A673 (cell line): ENCODE measurements around the gene RNF223.

Experiments
- EZH2 ChIP-seq: fragments of 200-600 bp; sonication (generic); IDR thresholded peaks from 2 replicates; pipeline ENCODE4 v1.6.1; 2017; ENCODE audit warnings: borderline replicate concordance, low read depth, mild to moderate bottlenecking, mixed read lengths, antibody characterized with exemption, low read length; ENCODE audit not compliant: poor library complexity, severe bottlenecking
- TF ChIP-seq, protein P1 (sequence below): fragments of 300-800, 200-600 bp; sonication (generic); conservative IDR thresholded peaks from 2 replicates; pipeline ENCODE4 v1.5.1; 2017; ENCODE audit warnings: low read depth, mild to moderate bottlenecking, antibody characterized with exemption, low read length, moderate library complexity, mixed read lengths

DNA sequence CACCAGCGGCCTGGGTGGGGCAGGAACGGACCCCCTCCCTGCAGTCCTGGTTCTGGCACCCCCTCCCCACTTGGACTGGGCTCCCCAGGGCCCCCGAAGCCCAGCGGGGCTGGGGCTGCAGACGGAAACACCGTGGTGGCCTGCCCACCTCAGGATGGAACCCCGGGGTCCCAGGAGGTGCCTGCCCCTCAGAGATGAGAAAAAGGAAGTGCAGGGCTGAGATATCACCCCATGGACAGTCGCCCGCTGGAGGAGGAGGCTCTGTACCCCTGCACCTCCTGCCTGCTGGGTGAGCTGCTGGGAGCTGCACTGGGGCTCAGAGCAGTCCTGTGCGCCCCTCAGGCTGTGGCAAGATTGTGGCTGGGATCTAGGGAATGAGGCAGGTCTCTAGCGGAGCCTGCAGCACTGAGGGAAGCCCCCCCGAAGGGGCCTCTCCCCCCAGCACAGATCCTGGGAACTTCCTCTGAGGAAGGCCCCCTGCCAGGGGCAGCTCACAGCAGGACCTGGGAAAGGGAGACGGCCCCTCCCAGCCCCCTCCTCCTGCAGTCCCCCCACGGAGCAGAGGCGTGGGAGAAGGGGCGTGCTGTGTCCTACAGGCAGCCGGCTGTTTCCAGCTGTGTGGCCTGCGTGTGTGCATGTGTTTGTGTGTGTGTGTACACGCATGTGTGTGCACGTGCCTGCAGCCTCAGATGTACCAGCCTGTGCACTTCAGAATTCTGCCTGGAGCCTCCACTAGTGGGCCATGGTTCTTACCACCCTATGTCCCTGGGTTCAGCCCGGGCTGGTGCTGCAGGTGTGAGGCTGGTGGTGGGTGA, 47.3 kb downstream of the RNF223 start:
- TF ChIP-seq, protein P1, sequence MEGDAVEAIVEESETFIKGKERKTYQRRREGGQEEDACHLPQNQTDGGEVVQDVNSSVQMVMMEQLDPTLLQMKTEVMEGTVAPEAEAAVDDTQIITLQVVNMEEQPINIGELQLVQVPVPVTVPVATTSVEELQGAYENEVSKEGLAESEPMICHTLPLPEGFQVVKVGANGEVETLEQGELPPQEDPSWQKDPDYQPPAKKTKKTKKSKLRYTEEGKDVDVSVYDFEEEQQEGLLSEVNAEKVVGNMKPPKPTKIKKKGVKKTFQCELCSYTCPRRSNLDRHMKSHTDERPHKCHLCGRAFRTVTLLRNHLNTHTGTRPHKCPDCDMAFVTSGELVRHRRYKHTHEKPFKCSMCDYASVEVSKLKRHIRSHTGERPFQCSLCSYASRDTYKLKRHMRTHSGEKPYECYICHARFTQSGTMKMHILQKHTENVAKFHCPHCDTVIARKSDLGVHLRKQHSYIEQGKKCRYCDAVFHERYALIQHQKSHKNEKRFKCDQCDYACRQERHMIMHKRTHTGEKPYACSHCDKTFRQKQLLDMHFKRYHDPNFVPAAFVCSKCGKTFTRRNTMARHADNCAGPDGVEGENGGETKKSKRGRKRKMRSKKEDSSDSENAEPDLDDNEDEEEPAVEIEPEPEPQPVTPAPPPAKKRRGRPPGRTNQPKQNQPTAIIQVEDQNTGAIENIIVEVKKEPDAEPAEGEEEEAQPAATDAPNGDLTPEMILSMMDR: no peak
- TF ChIP-seq EZH2: no peak
